GM21717 (cell line): ENCODE measurements around the gene ZNF692.

Experiments
- ATAC-seq: cut with Tn5 transposase; IDR thresholded peaks from one replicate; pipeline ENCODE4 v1.9.1; 2021; ENCODE audit warnings: mild to moderate bottlenecking, moderate library complexity; ENCODE audit not compliant: unreplicated experiment

ZNF692 gene

DNA sequence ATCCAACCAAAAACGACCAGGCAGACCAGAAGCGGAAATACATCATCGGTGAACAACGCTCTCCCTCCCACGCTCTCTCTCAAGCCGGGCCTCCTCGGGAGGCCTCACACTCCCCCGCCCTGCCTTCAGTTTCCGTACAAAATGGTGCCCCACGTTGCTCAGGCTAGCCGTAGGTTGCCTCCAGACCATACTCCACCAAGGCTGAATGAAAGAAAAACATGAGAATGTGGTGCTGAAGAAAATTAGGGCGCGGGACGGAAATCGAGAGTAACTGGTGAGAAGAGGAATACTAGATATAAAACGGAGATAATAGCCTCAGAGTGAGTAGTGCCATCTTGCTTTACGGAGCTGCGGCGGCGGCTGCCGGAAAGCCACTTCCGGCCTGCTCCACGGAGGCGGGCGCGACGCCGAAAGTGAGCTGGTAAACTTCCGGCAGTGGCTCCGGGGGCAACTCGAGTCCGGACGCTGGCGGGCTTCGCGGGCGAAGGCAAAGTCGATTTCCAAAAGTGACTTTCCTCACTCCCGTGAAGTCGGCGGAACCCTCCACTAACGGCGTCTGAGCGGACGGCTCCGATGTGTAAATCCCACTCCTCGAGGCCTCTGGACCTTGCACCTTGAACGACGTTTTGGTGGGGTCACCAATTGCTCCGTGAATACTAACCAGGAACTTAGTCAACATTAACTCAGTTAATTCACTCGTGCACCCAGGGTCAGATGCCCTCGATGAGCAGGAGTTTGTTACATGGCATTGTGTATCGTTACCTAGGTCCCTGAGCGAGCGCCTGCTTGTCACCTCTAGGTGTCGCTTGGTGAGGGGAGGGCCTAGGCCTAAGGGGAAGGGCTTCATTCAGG, 32.8 kb downstream of the ZNF692 start, which contains the start of gene SH3BP5L:
TSS of gene SH3BP5L (minus strand) at position 7 of the 852 bp plus-strand sequence. CDS start 980 bp downstream, outside the sequence.
- ATAC-seq: peak; percentile 91

DNA sequence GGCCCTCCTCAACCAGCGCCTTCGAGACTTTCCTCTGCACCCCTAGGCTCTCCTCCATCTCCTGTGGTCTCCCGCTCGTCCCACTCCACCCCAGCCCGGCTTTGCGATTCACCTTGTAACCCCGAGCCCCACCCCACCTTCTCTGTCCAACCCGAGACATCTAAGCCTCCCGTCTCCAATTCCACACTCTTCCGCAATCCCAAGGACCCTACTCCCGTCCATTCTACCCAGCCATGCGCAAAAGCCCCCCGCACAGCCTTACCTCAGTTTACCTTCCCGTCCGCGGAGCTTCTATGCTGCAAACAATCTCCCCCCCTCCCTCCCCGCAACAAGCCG, 33.3 kb downstream of the ZNF692 start:
- peak; percentile 15 for ATAC-seq

DNA sequence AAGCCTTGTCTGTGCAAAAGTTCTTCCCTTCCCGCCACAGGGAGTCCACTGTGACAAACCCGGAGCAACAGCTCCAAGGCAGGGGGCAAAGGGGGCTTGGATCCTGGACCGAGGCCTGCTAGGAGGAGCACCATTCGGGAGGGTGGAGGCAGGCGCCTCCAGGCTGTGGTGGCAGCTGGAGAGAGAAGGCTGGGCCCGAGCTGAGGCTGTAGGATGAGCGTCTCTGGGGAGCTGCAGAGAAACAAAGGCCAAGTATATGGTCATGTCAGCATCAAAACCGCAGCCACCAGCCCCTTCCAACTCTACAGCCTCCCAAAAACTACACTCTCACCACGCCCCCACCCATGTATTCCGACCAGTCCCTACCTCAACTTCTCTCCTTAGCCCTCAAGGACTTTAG, 33.7 kb downstream of the ZNF692 start:
- ATAC-seq: no peak

DNA sequence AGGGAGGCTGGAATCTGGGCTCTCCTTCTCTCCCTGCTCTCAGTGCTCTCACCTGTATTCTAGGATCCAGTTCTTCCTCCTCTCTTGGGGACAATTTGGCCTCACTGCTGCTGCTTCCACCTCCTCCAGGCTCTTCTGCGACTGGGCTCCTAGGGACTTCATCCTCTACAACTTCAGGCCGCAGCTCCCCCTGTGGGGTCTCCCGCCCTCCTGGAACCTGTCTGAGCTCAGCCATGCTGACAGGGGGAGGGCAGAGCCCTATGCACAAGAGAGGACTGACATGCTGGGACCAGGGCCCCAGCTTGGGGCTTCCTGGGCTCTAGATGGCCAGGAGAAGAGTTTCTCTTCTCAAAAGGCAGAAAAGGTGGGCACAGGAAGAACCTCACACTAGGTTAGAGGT, 34.2 kb downstream of the ZNF692 start:
- ATAC-seq: no peak

DNA sequence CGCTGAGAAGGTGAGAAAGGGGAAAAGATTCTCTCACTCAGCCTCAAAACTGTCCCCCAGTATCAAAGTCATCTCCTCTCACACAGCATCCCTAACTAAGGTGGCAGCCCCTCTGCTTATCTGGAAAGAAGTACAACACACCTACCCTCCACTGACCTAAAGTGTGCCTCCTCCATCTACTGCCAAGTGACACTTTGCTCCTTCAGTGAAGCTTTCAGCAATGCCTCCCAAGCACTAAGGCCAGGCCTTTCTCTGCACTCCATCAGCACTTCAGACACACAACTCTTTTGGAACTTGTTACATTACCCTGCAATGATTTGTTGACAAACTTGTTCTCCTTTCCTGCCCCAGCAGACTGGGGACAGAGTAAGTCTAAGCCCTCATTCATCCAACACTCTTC, 34.6 kb downstream of the ZNF692 start:
- ATAC-seq: no peak

DNA sequence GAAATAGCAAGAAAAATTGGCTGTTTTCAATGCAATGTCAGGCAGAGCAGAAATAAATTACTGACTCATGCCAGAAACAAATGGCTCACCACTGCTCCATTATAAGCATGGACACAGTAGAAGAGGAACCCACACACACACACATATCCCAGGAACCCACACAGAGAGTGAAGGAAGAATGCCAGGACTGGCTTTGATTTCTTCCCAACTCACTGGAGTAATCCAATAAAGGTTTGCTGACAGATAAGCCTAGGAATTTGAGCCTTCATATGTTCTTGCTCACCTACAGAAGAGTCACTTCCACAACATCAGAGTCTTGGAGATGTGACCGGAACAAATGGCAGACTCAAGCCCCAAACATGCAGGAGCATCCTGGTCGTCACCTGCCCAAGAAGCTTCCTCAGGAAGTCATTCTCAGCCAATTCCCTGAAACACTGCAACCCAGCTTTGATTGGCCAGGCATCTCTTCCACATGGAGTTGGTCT, 35.3 kb downstream of the ZNF692 start:
- ATAC-seq: no peak

DNA sequence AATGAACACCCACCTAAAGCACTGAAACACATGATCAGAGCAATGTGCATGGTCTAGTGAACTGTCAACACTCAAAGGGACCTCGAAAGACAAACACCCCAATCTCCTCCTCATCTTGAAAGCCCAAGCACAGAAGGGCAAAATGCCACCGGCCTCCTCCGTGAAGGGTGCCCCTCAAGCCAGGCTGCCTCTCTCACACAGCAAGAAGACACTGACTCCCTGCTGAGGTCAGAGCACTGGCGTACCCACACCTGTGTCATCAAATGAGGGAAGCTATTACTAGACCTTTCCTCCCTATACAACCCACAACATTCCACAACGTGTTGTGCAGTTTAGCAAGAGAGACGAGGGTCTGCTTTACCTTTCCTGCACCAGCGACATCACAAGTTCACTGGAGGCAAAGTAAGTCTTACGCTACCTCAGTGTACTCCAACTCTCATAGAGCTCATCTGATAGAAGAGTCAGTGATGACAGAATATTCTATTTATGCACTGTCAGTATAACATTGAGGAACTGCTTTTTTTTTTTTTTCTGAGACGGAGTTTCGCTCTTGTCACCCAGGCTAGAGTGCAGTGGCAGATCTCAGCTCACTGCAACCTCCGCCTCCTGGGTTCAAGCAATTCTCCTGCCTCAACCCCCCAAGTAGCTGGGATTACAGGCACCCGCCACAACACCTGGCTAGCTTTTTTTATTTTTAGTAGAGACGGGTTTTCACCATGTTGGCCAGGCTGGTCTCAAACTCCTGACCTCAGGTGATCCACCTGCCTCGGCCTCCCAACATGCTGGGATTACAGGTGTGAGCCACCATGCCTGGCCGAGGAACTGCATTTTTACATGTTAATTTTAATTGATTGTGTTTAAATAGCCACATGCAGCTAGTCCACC, 36.5 kb downstream of the ZNF692 start:
- ATAC-seq: no peak

DNA sequence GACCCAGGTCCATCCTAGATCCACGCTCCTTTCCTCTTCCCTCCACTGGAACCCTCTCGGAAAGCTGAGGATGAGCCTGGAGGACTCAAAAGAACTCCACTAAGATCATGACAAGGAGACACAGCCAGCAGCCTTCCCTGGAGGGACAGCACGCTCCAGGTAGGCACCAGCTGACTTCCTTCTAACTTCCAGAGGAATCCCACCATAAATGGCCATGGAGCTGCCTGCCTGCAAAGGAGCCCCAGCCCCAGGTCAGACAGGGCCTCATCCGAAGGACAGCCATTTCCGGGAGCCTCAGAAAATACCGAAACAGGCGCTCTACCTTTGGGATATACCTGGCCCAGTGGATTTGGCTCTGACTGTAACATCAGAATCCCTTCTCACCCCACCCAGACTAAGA, 37.2 kb downstream of the ZNF692 start:
- no peak for ATAC-seq

DNA sequence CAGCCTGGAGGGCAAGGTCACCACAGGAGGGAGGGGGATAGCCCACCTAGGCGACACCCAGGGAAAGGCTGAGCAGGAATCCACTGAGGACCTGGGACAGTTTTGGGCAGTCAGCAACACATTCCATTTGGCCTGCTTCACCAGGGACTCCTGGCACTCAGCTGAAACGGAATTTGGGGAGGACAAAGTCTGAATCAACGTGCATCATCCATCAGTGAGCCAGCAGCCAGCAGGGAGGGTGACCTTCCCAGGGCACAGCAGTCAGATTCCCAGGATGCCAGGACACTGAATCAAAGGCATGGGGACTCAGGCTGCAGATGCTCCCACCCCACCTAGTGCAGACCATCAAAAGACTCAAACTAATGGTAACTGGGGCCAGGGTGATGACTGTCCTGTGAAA, 37.8 kb downstream of the ZNF692 start:
- ATAC-seq: no peak

DNA sequence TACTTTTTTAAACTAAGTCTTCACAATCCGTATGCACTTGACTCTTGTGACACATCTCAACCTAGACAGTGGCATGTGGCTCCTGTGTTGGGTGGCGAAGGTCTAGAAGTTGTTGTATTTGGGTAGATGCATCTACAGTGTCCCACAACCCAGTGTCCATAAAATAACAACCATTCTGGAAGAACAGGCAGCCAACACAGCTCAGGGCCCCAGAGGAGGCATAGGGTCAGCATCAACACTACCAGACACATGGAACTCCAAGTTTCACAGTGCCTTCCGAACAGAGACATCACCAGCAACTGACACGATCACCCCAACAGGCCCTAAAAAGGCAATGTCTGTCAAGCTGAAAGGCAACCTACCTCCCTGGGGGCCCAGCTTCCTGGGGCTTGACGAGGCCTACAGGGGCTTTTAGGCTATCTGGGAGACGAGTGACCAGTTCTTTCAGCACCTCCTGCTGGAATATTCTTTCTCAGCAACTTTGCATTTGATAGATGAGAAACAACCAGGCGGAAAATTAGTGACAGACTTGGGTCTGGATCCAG, 38.8 kb downstream of the ZNF692 start:
- ATAC-seq: no peak

DNA sequence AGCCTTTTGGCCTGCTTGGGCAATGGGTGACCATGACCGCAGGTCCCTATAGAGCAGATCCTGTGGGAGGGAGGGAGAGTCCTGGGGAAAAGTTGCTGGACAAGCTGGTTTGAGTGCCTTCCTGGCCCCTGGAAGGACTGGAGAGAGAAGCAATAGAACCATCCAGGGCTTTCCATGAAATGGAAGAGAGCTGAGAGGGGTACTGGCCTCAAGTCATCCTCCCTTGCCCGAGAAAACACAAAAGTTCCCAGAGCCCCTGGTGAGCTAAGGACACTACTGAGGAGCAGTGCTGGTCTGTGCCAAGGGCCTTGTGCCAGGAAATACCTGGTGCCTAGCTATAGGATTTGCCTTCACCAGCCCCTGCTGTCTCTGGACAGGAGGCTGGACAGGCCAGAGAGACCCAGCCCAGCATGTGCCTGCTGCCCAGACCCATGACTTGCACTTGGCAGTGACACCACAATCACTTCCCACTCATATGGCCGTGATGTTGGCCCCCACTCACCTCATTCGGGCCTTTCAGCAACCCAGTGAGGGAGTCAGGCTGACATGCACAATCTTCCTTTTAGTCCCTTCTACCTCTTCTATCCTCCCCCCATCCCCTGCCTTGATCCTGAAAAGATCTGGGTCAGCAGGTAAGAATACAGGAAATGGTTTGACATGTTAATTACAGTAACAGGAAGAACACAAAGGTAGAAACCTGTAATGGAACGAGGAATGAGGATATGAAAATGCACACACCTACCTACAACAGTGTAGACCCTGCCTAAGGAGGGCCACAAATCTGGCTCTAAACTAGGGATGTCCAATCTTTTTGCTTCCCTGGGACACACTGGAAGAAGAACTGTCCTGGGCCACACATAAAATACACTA, 40.1 kb downstream of the ZNF692 start:
- no peak for ATAC-seq

DNA sequence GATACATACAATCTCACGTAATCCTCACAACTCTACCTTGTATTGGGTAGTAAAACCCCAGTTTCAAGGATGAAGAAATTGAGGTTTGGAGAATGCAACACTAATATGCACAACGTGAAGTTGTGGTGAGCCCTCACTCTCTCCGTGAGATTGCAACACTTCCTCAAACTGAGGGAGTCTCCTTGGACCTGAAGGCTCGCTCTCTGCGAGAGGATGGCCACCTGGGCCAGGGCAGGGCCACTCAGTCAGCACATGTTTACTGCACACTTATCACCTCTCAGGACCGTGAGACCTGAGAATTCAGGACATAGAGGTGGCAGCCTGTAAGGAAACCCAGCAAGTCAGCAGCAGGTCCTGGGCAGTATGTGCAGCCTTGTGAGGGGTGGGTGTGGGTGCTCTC, 41.8 kb downstream of the ZNF692 start:
- no peak for ATAC-seq

DNA sequence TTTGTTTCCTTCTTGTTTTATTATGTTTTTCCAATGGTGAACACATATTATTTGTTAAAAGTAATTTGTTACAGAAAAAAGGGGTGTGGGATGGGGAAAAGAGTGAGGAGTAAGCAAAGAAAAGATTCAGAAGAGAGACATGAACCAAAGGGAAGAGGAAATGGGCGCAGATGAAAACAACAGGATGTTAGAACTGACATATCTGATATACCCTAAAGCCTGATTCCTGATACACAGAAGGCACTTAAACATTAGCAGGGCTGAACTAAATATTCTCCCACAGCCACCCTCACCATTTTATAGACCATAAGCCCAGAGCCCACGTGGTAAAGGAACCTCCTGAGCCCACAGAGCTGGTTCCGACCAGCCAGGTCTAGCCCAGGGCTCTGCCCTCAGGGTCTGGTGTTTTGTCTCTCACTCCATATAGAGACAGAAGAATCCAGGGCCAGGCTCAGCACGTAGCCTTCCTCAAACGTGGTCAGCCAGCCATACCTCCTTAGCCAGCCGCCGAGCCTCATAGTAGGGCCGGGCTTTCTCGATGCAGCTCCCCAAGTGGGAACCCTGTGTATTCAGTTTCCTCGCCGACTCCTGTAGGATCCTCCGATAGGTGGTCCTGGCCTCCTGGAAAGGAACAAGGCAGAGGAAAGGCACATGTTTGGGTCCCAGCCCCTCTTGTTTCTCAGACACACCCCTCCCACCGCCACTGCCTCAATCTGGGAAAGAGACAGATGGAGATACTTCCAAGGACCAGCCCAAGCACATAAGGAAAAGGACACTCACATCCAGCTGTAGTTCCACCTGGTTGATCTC, 42.6 kb downstream of the ZNF692 start:
- ATAC-seq: no peak

DNA sequence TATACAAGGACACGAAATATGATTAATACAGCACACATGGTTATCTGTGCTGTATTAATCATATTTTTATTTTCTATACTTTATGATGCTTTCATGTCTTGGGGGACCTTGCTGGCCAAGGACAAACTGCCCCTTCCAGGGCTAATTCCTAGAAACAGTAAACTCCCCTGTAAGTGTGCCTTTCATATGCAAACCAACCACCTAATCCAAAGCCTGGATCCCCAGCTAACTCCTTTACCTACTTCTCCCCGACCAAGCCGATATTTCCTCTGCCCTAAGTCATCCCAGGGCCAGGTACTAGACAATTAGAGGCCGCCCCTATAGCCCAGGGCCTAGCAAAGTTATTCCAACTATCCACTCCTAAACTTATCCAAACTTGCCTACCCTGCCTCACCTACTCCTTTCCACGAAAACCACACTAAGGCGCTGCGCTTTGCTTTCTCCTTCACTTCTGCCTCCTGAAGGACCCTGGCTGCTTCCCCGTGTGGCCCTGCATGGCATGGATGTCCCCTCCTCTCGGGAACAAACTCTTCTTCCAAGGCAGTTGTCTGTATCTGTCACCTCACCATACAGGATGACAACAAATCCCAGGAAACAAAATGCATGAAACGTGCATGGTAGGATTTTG, 43.4 kb downstream of the ZNF692 start:
- ATAC-seq: no peak

DNA sequence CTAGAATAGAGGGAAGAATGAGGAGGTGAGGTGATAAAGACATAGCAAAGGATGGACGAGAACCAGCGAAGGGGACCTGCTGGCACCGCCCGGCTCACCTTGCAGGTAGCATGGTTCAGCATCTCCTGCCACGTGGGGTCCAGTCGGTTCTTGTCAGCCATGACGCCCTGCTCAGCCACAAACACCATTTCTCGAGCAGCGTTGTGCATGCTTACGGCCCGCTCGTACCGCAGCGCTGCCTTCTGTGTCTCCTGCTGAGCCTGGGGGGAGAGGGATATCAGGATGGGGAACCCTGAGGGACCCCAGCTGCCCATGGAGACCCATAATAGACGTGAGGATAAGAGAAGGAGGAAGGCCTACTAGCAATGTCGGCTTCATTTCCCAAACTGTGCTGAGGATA, 44.5 kb downstream of the ZNF692 start:
- no peak for ATAC-seq

DNA sequence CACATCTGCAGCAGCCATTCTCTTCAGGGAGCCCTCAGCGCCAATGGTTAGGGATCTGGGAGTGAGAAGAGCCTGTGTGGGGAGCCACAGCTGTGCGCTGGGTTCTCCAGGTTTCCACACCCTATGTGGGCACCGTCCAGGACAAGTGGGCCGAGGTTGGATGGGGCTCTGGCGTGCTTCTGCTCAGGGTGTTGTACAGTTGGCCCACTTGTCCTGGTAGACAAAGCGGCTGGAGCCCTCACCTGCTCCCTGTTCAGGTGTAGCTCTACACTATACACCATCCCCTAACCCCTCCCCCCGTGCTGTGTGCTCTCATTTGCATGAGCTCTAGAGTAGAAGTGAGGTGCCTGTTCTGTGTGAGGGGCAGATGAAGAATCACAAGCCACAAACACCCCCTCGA, 45.3 kb downstream of the ZNF692 start:
- no peak for ATAC-seq

DNA sequence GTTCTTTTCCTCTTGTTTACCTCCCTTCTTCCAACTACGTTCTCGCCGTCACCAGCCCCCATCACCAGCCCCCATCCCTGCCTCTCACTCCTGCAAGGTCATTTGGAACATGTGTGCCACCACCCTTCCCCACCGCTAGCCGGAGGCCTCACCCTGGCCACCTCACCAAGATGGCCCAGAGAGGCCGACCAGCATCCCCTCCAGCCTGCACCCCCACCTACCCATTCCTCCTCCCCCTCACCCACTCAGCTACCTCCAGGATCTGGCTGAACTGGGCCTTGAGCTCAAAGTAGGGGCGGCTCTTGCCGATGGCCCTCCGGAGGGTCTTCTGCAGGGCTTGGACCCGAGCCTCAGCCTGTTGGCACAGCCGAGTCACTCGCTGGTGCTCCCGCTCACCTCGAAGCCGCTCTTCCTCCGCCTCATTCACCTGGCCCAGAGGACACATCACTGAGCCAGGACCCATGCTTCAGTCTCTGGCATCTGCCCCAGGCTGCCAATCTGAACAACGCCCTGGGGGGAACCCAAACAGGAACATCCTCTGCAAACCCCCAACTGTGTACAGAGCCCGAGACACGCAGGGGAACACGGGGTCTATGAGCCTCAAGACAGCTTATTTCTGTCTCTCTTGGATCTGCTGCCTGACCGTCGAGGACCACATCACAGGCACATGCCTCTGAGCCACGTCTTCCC, 46.0 kb downstream of the ZNF692 start:
- ATAC-seq: no peak
